GM10248 (cell line): ENCODE data around the gene HLA-B.
"Not testable (repeated sequence)": the region's sequence is repeated elsewhere in the genome, so short reads cannot be mapped to it uniquely, and the experiment has no call there.

ENCODE experiments used
- CTCF ChIA-PET: fragments of 300-600 bp; sonication (Branson Sonifier 250); formaldehyde crosslinking; extraction: SDS; loops from one replicate; lab custom pipeline; 2021; ENCODE audit warnings: antibody characterized with exemption; lab: Yijun Ruan, JAX
- POLR2A ChIA-PET: fragments of 350-650 bp; sonication (Branson Sonifier 250); formaldehyde crosslinking; extraction: SDS; loops from one replicate; lab custom pipeline; 2020; ENCODE audit warnings: antibody characterized with exemption; lab: Yijun Ruan, JAX
- DNase-seq: peaks from one replicate; pipeline ENCODE4 v3.0.0; 2012; ENCODE audit errors: extremely low spot score
- CTCF ChIP-seq: IDR thresholded peaks from 2 replicates; pipeline ENCODE4 v1.5.1; 2012; ENCODE audit warnings: mild to moderate bottlenecking, low read depth; ENCODE audit errors: extremely low read depth, missing control alignments, control extremely low read depth

The HLA-B gene

DNA sequence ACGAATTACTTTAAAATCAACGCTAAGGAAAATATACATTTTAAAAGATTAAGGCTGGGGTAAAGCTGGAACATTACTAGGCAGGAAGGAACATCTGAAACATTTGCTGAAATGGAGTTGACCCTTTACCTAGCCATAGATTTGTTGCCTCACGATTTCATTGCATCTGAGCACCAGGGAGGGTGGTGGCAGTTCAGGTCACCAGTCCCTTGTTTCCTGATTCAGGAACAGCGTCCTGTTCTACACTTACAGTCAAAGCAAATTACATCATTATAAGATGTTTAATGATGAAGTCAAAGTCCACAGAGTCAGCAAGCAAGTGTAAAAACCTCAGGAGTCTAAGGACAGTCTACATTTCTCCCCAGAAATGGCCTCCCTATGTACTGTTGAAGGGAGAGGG is 37.4 kb upstream of the HLA-B start:
- CTCF ChIA-PET: interaction anchor here (1.0 to 3.4 kb wide), 4 partner anchors 12 to 82 kb away, joined by 3 to 23 read pairs (median 8); no protein-coding TSS in a partner anchor
- no peak for TF ChIP-seq CTCF
- POLR2A ChIA-PET: no interaction called here
- no peak for DNase-seq

DNA sequence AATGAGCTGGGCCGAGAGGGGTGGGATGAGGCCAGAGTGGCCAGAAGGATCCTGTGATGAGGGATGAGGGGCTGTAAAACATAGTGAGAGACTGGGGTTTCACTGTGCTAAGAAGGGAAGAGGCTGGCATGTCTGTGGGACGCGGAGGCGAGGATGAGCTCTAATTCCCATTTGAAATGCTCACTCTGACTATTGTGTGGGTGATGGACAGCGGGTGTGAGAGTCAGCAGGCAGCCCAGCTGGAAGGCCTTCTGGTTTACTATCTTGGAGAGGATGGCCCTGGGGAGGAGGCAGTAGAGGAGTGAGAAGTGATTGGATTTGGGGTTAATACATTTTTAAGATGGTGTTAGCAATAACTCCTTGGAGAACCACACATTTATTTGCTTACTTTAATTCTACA is 37.0 kb upstream of the HLA-B start:
- DNase-seq: no peak
- no peak for TF ChIP-seq CTCF
- POLR2A ChIA-PET: no interaction called here
- CTCF ChIA-PET: interaction anchor here (0.9 to 3.4 kb wide), 5 partner anchors 13 to 82 kb away, joined by 3 to 23 read pairs (median 7); no protein-coding TSS in a partner anchor

GRCh38 chr6:31389802-31390132 is 32.8 kb upstream of the HLA-B start:
- CTCF ChIA-PET, POLR2A ChIA-PET, DNase-seq: not testable (repeated sequence)

DNA sequence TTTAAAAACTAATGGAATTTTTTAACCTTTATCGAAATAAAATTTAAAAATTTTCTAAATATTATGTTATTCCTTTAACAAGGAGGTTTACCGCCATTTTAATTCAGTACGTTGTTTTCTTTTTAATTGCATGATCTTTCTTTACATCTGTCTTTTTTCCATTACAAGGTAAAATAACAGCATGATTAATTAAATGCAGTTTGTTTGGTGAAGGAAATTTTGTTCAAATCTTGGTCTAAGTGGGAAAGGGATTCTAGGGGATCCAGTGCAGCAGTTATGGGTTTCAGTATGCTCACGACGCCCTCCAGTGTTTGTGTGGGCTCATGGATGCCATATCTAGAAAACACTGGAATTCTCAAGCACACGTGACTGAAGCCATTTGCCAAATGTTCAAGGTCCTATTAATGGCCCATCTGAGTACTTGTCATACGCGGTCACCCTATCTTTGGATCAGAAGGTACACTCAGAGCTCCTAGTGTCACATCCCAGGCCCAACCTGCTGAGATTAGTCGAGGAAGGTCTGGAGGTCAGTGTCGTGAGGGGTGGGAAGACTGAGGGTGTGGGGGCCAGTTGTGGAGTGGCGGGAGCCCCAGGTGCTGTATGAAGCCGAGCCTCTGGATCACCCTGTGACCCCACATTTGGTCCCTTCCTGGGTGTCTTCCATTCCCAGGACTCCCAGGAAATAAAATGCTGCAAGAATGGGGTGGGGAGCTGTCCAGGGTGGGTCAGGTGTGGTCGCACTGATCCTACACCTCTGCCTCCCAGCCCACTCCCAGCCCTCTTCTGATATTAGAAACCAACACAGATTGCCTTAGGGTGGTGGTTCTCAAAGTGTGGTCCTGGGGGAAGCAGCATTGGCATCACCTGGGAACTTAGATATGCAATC is 32.2 kb upstream of the HLA-B start:
- DNase-seq, POLR2A ChIA-PET: not testable (repeated sequence)
- CTCF ChIA-PET: interaction anchor here (2.5 kb wide), 1 partner anchor 9 kb away, joined by 7 read pairs; no protein-coding TSS in a partner anchor

DNA sequence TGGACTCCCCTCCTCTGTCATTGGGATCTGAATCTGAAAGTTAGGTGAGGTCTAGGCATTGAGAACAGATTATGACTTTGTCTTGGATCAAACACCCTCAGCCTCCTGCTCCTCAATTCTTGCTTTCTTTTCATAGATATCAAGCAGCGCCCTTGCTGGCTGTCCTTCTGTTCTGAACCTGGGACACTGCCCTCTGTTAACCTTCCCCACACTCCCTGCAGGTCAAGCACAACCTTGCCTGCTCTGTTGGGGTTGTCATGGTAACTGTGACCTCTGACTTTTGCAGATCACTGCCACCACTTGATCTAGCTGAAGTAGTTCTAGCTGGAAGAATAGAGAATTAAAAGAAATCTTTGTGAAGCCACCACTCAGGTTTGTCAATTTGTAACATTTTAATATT is 30.0 kb upstream of the HLA-B start:
- ChIA-PET POLR2A (no interaction called here), CTCF (interaction anchor here (1.8 to 2.5 kb wide), 2 partner anchors 11 to 20 kb away, joined by 4 to 7 read pairs; no protein-coding TSS in a partner anchor)
- no peak for DNase-seq
- no peak for TF ChIP-seq CTCF

GRCh38 chr6:31386099-31386498 is 29.1 kb upstream of the HLA-B start:
- CTCF ChIA-PET: interaction anchor here (0.9 to 1.8 kb wide), 2 partner anchors 19 to 190 kb away, joined by 3 to 4 read pairs; no protein-coding TSS in a partner anchor
- POLR2A ChIA-PET: interaction anchor here (0.6 kb wide), 1 partner anchor 180 kb away, joined by 3 read pairs; no protein-coding TSS in a partner anchor

GRCh38 chr6:31385041-31385440 is 28.1 kb upstream of the HLA-B start:
- no peak for TF ChIP-seq CTCF
- POLR2A ChIA-PET: no interaction called here
- CTCF ChIA-PET: interaction anchor here (0.6 kb wide), 1 partner anchor 17 kb away, joined by 3 read pairs; no protein-coding TSS in a partner anchor
- DNase-seq: no peak

More at GRCh38 chr6:31386099-31386498, 29.1 kb upstream of the HLA-B start:
- no peak for DNase-seq
- TF ChIP-seq CTCF: no peak
